Esophagus squamous epithelium (tissue), 4 donors: ENCODE measurements around the gene S100A11.

Source experiments
- POLR2A ChIP-seq, 4 donors: fragments of 450-650 bp; IDR thresholded peaks; one replicate each; pipeline ENCODE4 v1.6.1; 2017; ENCODE audit warnings: antibody characterized with exemption in 4 of 4, mild to moderate bottlenecking in 4 of 4, moderate library complexity in 3 of 4
- TF ChIP-seq, protein P1 (sequence below), 6 experiments: fragments of 450-650 bp in 4 of 6; fragments of 200-600 bp in 2 of 6; sonication (generic) in 2 of 6; IDR thresholded peaks; one replicate each; pipeline ENCODE4 v1.5.1; 2016 to 2019; ENCODE audit warnings: antibody characterized with exemption in 6 of 6, mild to moderate bottlenecking in 4 of 6, moderate library complexity in 4 of 6

DNA sequence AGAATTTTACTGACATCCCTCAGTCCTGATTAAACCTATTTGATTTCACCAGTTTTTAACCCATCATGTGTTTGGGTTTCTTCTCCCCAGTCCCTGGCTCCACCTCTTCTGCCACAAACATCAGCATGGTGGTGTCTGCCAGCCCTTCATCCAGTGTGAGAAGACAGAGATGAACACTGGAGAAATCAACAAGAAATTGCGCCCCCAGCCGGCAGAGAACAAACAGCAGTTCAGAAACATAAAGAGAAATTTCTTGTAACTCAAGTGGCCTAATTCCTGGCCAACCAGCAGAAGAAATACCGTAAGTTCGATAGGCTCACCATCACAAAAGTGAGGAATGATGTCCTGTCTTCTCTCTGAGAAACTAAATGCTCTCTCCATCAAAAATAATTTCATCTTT is 18.3 kb downstream of the S100A11 start:
- TF ChIP-seq, protein P1, sequence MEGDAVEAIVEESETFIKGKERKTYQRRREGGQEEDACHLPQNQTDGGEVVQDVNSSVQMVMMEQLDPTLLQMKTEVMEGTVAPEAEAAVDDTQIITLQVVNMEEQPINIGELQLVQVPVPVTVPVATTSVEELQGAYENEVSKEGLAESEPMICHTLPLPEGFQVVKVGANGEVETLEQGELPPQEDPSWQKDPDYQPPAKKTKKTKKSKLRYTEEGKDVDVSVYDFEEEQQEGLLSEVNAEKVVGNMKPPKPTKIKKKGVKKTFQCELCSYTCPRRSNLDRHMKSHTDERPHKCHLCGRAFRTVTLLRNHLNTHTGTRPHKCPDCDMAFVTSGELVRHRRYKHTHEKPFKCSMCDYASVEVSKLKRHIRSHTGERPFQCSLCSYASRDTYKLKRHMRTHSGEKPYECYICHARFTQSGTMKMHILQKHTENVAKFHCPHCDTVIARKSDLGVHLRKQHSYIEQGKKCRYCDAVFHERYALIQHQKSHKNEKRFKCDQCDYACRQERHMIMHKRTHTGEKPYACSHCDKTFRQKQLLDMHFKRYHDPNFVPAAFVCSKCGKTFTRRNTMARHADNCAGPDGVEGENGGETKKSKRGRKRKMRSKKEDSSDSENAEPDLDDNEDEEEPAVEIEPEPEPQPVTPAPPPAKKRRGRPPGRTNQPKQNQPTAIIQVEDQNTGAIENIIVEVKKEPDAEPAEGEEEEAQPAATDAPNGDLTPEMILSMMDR (IDR thresholded peaks at IDR 0.05), result peak in 1 of 6 experiments; percentile 30
- TF ChIP-seq POLR2A (IDR thresholded peaks at IDR 0.05), result no peak
